ENCODE measurements around the gene ENPP6. TPM values are rescaled to one million over a fixed set of nuclear protein-coding genes. Genes with fewer than 3 reads are reported as not detected.
A peak's percentile ranks its signal among the peaks of the same experiment; 100 is the strongest.

The ENPP6 gene
- total RNA-seq, 1 donor from 2014 or later, result not detected

DNA sequence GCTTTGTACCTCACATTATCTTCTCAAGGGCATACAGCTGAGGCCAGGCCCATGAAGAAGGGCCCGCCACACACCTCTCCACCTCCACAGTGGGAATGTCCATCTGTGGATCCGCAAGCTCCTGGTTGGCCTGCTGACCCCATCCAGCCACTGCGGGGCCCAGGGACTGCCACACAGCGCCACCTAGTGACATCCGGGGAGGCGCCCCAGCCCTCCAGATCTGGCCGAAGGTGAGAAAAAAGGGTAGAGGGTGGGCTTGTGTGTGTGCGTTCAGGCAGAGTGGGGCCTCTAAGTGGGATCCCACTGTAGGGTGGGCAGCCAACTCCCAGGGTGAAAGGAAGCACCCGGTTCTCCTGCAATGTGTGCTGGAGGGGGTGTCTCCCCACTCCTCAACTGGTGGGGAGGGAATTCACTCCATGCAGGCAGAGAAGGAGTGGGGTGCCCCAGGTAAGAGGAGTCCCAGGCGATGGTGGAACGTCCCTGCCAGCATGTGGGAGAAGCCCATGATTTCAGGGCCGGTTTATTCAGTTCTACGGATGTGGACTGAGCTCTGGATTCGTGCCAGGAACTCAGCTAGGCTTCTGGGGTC lies 117.3 kb downstream of the ENPP6 start:
- peaks cover 20% of the 10 kb centered on the region for H3K4me1 Mint-ChIP-seq (ENCODE audit: low read depth)
- no peaks in the 10 kb centered on the region for H3K36me3 Mint-ChIP-seq (ENCODE audit: insufficient read depth)
- no peak overlapping the region for H3K4me3 Mint-ChIP-seq (ENCODE audit: low read depth)
- peaks cover 8% of the 10 kb centered on the region for H3K9me3 Mint-ChIP-seq (ENCODE audit: low read depth)
- H3K27ac Mint-ChIP-seq, result no peak overlapping the region
- H3K27me3 Mint-ChIP-seq, result peaks cover 35% of the 10 kb centered on the region
- TF ChIP-seq, protein P1, sequence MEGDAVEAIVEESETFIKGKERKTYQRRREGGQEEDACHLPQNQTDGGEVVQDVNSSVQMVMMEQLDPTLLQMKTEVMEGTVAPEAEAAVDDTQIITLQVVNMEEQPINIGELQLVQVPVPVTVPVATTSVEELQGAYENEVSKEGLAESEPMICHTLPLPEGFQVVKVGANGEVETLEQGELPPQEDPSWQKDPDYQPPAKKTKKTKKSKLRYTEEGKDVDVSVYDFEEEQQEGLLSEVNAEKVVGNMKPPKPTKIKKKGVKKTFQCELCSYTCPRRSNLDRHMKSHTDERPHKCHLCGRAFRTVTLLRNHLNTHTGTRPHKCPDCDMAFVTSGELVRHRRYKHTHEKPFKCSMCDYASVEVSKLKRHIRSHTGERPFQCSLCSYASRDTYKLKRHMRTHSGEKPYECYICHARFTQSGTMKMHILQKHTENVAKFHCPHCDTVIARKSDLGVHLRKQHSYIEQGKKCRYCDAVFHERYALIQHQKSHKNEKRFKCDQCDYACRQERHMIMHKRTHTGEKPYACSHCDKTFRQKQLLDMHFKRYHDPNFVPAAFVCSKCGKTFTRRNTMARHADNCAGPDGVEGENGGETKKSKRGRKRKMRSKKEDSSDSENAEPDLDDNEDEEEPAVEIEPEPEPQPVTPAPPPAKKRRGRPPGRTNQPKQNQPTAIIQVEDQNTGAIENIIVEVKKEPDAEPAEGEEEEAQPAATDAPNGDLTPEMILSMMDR (IDR thresholded peaks at IDR 0.05; ENCODE audit: unreplicated experiment), result peak; percentile 70
- peak; percentile 44 for DNase-seq (ENCODE audit: low spot score, unreplicated experiment)

DNA sequence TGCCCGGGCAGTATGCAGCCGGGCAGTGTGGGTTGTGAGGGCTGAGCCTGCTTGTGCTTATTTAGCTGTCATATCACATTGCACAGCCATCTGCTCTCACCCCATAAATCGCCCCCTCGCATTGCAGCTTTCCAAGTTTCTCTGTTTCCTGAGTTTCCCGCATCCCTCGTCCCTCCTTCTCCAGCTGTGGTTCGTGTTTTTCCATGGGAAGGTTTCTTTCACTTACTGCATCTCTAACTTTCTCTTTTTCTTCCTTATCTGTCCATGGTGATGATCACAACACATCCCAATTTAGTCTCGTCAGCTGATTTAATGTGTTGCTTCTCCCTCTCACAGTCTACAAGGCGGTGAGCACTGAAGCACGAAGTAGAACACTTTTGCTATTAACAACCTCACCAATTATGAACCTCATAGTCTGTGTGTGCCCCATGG lies 118.1 kb downstream of the ENPP6 start:
- H3K36me3 Mint-ChIP-seq (ENCODE audit: insufficient read depth), result no peaks in the 10 kb centered on the region
- H3K27me3 Mint-ChIP-seq, result peaks cover 35% of the 10 kb centered on the region
- no peak overlapping the region for H3K4me3 Mint-ChIP-seq (ENCODE audit: low read depth)
- peaks cover 14% of the 10 kb centered on the region for H3K4me1 Mint-ChIP-seq (ENCODE audit: low read depth)
- no peaks in the 10 kb centered on the region for H3K9me3 Mint-ChIP-seq (ENCODE audit: low read depth)
- TF ChIP-seq, protein P1 (IDR thresholded peaks at IDR 0.05; ENCODE audit: unreplicated experiment), result no peak
- DNase-seq (ENCODE audit: low spot score, unreplicated experiment), result no peak
- H3K27ac Mint-ChIP-seq, result no peak overlapping the region

DNA sequence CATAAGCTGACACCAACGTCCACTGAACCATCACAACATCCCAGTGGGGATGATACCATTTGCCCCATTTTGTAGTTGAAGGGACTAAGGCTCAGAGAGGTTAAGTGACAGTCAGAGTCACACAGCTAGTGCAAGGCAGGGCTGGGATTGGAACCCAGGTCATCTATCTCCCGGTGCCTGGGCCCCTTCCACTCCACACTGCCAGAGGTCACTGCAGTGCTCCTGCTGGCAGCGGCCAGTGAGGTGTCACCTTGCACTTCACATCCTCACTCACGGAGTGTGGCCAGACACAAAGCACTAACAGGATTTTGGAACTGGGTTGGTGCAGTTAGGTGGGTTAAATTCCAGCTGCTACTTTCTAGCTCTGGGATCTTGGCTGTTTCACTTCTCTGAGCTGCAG lies 118.7 kb downstream of the ENPP6 start:
- Mint-ChIP-seq H3K27me3 (peaks cover 35% of the 10 kb centered on the region), H3K9me3 (ENCODE audit: low read depth) (no peaks in the 10 kb centered on the region), H3K27ac (no peak overlapping the region), H3K36me3 (ENCODE audit: insufficient read depth) (no peaks in the 10 kb centered on the region), H3K4me1 (ENCODE audit: low read depth) (peaks cover 9% of the 10 kb centered on the region), H3K4me3 (ENCODE audit: low read depth) (no peak overlapping the region)
- TF ChIP-seq, protein P1 (IDR thresholded peaks at IDR 0.05; ENCODE audit: unreplicated experiment), result no peak
- DNase-seq (ENCODE audit: low spot score, unreplicated experiment), result no peak

DNA sequence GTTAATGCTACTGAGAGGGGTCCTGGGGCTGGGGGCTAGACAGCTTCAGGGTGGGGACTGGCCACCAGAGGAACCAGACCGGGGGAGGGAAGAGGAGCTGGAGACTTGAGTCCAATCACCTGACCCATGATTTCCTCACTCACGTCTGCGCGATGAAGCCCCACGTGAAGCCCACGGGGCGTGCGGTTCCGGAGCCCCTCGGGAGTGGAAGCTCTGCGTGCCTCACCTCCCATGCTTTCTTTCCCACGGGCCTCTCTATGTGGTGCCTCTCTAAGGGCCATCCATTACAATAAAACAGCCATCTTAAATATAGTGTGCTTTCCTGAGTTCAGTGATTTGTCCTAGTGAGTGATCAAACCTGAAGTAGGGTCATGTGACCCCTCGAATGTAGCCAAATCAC lies 119.9 kb downstream of the ENPP6 start:
- DNase-seq (ENCODE audit: low spot score, unreplicated experiment), result no peak
- TF ChIP-seq, protein P1 (IDR thresholded peaks at IDR 0.05; ENCODE audit: unreplicated experiment), result no peak
- H3K27ac Mint-ChIP-seq, result no peak overlapping the region
- peaks cover 2% of the 10 kb centered on the region for H3K4me1 Mint-ChIP-seq (ENCODE audit: low read depth)
- H3K36me3 Mint-ChIP-seq (ENCODE audit: insufficient read depth), result no peaks in the 10 kb centered on the region
- peaks cover 35% of the 10 kb centered on the region for H3K27me3 Mint-ChIP-seq
- no peaks in the 10 kb centered on the region for H3K9me3 Mint-ChIP-seq (ENCODE audit: low read depth)
- no peak overlapping the region for H3K4me3 Mint-ChIP-seq (ENCODE audit: low read depth)

DNA sequence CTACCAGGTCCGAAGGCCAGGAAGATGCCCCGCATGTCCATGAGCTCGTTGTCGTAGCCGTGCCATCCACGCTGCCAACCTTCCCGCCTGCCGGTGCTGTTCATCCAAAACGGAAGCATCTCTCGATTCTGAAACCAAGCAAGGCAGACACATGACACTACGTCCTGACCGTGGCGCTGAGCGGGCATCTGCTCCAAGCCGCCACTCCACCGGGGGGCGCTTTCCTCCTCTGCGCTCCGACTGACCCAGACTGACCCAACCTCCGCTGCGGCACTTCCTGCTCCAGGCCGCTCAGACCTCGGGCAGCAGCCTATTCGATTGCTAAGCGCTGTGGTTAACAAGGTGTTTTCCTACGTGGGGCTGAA lies 120.5 kb downstream of the ENPP6 start:
- no peak overlapping the region for H3K27ac Mint-ChIP-seq
- peaks cover 35% of the 10 kb centered on the region for H3K27me3 Mint-ChIP-seq
- no peak for DNase-seq (ENCODE audit: low spot score, unreplicated experiment)
- TF ChIP-seq, protein P1 (IDR thresholded peaks at IDR 0.05; ENCODE audit: unreplicated experiment), result peak; percentile 30
- no peaks in the 10 kb centered on the region for H3K9me3 Mint-ChIP-seq (ENCODE audit: low read depth)
- H3K4me1 Mint-ChIP-seq (ENCODE audit: low read depth), result peaks cover 2% of the 10 kb centered on the region
- H3K36me3 Mint-ChIP-seq (ENCODE audit: insufficient read depth), result no peaks in the 10 kb centered on the region
- H3K4me3 Mint-ChIP-seq (ENCODE audit: low read depth), result no peak overlapping the region

All from progenitor cell of endocrine pancreas (in vitro differentiated cells).